ENCODE results near the gene EPB41L4A.
"Not testable (repeated sequence)": the region's sequence is repeated elsewhere in the genome, so short reads cannot be mapped to it uniquely, and the experiment has no call there.

DNA sequence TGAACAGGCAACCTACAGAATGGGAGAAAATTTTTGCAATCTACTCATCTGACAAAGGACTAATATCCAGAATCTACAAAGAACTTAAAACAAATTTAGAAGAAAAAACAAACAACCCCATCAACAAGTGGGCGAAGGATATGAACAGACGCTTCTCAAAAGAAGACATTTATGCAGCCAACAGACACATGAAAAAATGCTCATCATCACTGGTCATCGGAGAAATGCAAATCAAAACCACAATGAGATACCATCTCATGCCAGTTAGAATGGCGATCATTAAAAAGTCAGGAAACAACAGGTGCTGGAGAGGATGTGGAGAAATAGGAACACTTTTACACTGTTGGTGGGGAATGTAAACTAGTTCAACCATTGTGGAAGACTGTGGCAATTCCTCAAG is 23.8 kb downstream of the EPB41L4A start:
- not testable (repeated sequence) for TF ChIP-seq POLR2A (IDR thresholded peaks at IDR 0.05)
- TF ChIP-seq, protein P1, sequence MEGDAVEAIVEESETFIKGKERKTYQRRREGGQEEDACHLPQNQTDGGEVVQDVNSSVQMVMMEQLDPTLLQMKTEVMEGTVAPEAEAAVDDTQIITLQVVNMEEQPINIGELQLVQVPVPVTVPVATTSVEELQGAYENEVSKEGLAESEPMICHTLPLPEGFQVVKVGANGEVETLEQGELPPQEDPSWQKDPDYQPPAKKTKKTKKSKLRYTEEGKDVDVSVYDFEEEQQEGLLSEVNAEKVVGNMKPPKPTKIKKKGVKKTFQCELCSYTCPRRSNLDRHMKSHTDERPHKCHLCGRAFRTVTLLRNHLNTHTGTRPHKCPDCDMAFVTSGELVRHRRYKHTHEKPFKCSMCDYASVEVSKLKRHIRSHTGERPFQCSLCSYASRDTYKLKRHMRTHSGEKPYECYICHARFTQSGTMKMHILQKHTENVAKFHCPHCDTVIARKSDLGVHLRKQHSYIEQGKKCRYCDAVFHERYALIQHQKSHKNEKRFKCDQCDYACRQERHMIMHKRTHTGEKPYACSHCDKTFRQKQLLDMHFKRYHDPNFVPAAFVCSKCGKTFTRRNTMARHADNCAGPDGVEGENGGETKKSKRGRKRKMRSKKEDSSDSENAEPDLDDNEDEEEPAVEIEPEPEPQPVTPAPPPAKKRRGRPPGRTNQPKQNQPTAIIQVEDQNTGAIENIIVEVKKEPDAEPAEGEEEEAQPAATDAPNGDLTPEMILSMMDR (IDR thresholded peaks at IDR 0.05) = not testable (repeated sequence)
